LoVo (cell line): ENCODE data around the gene ZSWIM6.

Experiments used
- DNase-seq: peaks from one replicate; pipeline ENCODE4 v3.0.0-alpha.2; 2016; ENCODE audit warnings: low spot score

The ZSWIM6 gene

DNA sequence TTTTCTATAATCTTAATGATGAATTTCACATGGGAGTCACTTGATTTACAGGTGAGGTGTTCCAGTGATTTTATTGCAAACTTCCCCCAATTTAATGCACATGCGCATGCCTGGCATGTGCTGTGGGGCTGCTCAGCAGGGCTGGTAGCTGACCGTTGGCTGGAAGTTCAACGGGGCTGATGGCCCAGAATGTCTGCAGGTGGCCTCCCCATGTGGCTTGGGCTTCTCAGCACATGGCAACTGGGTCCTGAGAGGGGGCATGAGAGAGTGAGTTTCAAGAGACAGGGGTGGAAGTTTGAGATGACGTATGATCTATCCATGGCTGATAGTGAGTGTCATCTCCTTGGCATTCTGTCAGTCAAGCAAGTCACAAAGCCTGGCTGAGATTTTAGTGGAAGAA is 259.8 kb downstream of the ZSWIM6 start:
- DNase-seq, result no peak

DNA sequence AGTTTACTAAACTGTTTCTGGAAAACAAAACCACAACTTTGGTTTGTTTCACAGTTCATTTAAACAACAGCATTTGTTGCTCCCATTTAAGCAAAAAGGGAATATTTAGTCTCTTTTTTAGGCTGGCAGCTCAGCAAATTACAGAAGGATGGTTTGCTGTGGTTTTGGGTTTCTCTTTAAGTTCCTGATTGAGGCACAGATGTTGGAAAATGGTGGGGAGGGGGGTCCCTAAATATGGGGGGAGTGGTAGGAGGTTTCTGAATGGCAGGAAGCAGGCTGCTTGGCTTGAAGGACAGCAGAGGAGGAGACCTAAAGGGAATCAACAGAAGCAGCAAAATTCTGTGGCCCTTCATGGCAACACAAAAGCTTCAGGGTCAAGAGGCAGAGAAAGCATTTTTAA is 263.4 kb downstream of the ZSWIM6 start:
- no peak for DNase-seq
